GM19035 (cell line): Measurements from ENCODE around the gene DDX51.
"Not testable (repeated sequence)": the region's sequence is repeated elsewhere in the genome, so short reads cannot be mapped to it uniquely, and the experiment has no call there.

Experiments used
- ATAC-seq: cut with Tn5 transposase; IDR thresholded peaks from one replicate; pipeline ENCODE4 v1.9.1; 2021; ENCODE audit not compliant: unreplicated experiment

Gene DDX51

DNA sequence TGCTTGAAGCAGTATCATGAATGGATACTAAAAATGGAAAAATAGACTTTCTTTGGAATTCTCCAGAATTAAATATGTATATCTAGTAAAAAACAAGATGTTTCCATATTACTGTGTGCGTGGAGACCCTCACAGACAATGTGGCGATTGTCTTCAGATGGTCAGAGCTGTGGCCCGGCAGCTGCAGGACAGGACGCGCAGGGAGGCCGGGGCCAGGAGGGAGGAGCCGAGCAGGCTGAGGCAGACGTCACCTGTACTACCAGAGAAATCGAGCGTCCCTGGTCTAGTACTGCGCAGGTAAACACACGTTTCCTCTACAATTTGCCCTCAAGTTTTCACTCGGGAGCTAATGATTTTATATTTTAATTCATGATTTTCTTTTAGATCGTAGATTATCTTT lies 22.8 kb downstream of the DDX51 start:
- ATAC-seq: no peak

DNA sequence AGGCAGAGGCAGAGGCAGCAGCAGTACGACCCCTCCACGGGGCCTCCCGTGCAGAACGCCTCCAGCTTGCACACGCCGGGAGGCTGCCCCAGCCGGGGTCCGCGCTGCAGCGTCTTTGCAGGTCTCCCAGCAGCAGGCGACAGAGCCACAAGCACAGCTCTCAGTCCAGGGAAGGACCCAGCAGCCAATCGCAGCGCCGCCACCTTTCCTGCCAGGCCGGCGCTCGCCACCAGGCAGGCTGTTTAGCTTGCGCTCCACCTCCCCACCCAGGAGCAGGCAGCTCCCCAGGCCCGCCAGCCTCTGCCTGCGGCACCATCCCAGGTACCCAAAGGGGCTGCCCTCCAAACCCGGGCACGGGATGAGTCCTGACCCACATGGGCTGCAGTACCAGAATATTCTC lies 25.2 kb downstream of the DDX51 start:
- no peak for ATAC-seq

GRCh38 chr12:132117558-132117875 lies 26.6 kb downstream of the DDX51 start:
- no peak for ATAC-seq

- ATAC-seq: no peak
Measured at GRCh38 chr12:132116709-132117557, 27.2 kb downstream of the DDX51 start.

GRCh38 chr12:132115500-132115899 lies 28.6 kb downstream of the DDX51 start:
- ATAC-seq: no peak

DNA sequence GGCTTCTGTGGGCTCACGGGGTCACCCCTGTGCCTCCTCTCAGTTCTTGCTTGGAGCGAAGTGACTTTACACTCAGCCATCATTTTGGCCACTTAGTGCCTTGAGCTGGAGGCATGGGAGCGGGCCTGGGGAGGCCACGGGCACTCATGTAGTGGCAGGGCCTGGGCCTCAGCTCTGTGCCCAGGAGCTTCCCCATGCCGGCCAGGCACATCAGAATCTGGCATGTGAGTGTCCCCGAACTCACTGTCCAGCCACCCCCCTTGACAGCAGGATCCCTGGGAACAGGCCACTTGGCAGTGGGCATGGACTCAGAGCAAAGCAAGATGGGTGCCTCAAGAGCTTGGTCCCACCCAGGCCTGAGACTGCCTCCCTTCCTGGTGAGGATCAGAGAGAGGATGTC lies 29.5 kb downstream of the DDX51 start:
- no peak for ATAC-seq

- ATAC-seq: no peak
Measured at GRCh38 chr12:132111654-132112304, 32.3 kb downstream of the DDX51 start.

- ATAC-seq: no peak
Measured at GRCh38 chr12:132110677-132111076, 33.4 kb downstream of the DDX51 start.

GRCh38 chr12:132109741-132110140 lies 34.4 kb downstream of the DDX51 start:
- ATAC-seq: no peak

DNA sequence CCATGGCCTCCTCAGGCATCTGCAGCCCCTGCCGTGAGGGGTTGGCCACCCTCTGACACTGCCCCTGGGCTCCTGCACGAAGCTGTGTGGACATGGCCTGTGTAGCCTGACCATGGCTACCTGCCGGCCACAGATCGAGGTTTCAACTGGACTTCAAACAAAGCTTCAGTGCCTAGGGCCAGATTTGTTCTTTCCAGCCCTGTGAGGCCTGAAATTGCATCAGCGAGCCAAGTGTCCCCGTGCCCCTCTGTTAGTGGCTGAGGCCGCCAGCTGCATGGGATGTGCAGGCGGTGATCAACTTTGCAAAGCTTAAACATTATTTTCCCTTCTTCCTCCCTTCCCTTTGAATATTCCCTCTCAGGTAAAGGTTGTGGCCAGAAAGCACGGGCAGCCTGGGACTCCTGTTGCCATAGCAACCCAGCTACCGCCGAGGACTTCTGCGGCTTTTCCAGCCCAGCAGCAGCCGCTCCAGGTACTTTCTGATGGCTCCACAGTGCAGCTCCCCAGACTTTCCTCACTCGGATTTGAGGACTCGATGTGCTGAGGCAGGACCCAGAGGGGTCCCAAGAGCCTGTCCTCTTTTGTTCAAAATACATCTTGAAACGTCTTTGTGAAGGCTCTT lies 35.8 kb downstream of the DDX51 start:
- ATAC-seq: no peak

- ATAC-seq: no peak
Measured at GRCh38 chr12:132106921-132107320, 37.2 kb downstream of the DDX51 start.

DNA sequence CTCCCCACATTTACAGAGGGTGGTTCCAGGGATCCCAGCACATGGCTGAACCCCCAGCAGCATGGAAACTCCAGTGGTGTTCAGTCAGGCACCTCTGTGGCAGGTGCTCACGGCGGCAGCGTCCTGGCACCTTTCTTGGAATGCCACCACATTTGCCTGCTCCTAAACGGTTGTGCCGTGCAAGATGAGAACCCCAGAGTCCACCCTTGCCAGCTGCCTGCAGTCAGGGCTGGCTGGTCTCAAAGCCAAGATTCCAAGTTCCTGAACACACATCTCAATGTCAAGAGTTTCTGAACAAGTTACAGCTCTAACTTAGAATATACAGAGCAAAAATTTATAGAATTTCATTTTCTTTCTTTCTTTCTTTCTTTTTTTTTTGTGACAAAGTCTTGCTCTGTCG lies 38.7 kb downstream of the DDX51 start:
- ATAC-seq: no peak

DNA sequence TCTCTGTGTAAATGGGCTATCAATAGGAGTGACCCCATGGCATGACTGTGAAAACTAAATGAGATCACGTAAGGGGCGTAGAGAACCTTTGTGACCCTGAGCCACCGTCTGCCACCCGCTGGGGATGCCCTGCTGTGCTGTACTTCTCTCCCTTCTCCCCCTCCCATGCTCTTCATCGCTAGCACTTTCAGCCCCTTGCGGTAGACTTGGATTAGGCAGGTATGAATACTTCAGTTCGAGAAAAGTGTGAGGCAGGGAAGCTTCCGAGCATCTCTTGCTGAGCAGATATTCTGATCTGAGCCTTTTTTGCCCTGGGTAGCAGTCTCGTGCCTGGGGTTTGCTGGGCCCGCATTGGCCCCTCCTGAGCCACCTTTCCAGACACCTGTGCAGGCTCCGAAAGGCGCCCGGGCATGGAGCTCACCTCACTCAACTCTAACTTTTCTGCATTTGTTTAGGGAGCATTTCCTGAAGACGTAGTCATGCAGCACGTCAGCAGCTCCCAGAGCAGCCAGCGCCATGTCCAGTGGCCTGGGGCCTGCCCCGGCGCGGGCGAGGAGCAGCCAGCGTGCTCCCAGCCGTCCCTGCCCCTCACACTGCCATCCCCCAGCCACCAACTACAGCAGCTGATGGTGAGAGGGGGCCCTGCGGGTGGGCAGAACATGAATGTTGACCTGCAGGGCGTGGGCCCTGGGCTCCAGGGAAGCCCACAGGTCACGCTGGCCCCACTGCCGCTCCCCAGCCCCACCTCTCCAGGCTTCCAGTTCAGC lies 40.4 kb downstream of the DDX51 start:
- ATAC-seq: no peak

- not testable (repeated sequence) for ATAC-seq
Measured at GRCh38 chr12:132103072-132103471, 41.0 kb downstream of the DDX51 start.

DNA sequence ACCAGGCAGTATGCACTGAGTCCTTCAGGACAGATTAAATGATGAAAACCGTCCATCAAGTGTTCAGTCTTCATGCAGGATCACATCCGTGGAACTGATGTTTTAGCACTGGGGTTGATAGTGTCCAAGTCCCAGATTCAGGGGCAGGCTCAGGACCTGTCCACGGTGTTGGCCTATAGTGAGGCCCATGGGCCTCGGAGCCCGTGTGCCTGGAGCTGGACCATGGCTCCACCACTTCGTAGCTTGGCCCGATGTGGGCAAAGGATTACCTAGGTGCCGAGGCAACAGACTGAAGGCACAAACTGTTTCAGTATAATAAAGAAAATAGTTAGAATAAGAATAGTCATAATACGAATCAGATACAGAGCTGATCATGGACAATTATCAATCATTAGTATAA lies 41.8 kb downstream of the DDX51 start:
- ATAC-seq: no peak

- ATAC-seq: no peak
Measured at GRCh38 chr12:132100306-132101065, 43.6 kb downstream of the DDX51 start.

- ATAC-seq: no peak
Measured at GRCh38 chr12:132099739-132100138, 44.4 kb downstream of the DDX51 start.

- no peak for ATAC-seq
Measured at GRCh38 chr12:132095520-132096409, 48.4 kb downstream of the DDX51 start.

- ATAC-seq: no peak
Measured at GRCh38 chr12:132094269-132094891, 49.7 kb downstream of the DDX51 start.
